ENCODE data around the gene C14orf119.

Gene C14orf119

GRCh38 chr14:23095196-23096108 lies at the start of gene C14orf119:
Gene C14orf119, plus strand, starts transcription at chr14:23095505. Its CDS starts 2,154 bp downstream, at chr14:23097659.
- peak; percentile 92 to 98 for DNase-seq (ENCODE audit: low read depth in 2 of 2, low spot score in 1 of 2)

- DNase-seq (ENCODE audit: low read depth in 2 of 2, low spot score in 1 of 2) = no peak
These were observed 48.2 kb upstream of the C14orf119 start for GRCh38 chr14:23047034-23047634.

- DNase-seq (ENCODE audit: low read depth in 2 of 2, low spot score in 1 of 2) = no peak
These were observed 47.3 kb upstream of the C14orf119 start for GRCh38 chr14:23047751-23048693.

- DNase-seq (ENCODE audit: low read depth in 2 of 2, low spot score in 1 of 2) = no peak
These were observed 46.3 kb upstream of the C14orf119 start for GRCh38 chr14:23049011-23049410.

- no peak for DNase-seq (ENCODE audit: low read depth in 2 of 2, low spot score in 1 of 2)
These were observed 43.9 kb upstream of the C14orf119 start for GRCh38 chr14:23051141-23052057.

- DNase-seq (ENCODE audit: low read depth in 2 of 2, low spot score in 1 of 2) = no peak
These were observed 43.1 kb upstream of the C14orf119 start for GRCh38 chr14:23052182-23052623.

- no peak for DNase-seq (ENCODE audit: low read depth in 2 of 2, low spot score in 1 of 2)
These were observed 42.6 kb upstream of the C14orf119 start for GRCh38 chr14:23052671-23053070.

- no peak for DNase-seq (ENCODE audit: low read depth in 2 of 2, low spot score in 1 of 2)
These were observed 41.9 kb upstream of the C14orf119 start for GRCh38 chr14:23053426-23053825.

GRCh38 chr14:23054000-23054811 lies 41.1 kb upstream of the C14orf119 start:
- no peak for DNase-seq (ENCODE audit: low read depth in 2 of 2, low spot score in 1 of 2)

GRCh38 chr14:23055147-23055550 lies 40.2 kb upstream of the C14orf119 start:
- DNase-seq (ENCODE audit: low read depth in 2 of 2, low spot score in 1 of 2) = no peak

- DNase-seq (ENCODE audit: low read depth in 2 of 2, low spot score in 1 of 2) = no peak
These were observed 39.6 kb upstream of the C14orf119 start for GRCh38 chr14:23055621-23056144.

GRCh38 chr14:23056145-23056955 lies 39.0 kb upstream of the C14orf119 start:
- DNase-seq (ENCODE audit: low read depth in 2 of 2, low spot score in 1 of 2) = peak in 1 of 2 donors; percentile 49

- DNase-seq (ENCODE audit: low read depth in 2 of 2, low spot score in 1 of 2) = peak in 1 of 2 donors; percentile 44
These were observed 38.1 kb upstream of the C14orf119 start, which contains the start of gene CDH24 for GRCh38 chr14:23056956-23057756. Gene CDH24, minus strand, starts transcription at chr14:23057520. Its CDS starts 1,787 bp downstream, at chr14:23055733.

- peak; percentile 75 to 80 for DNase-seq (ENCODE audit: low read depth in 2 of 2, low spot score in 1 of 2)
These were observed 37.3 kb upstream of the C14orf119 start for GRCh38 chr14:23057757-23058653.

GRCh38 chr14:23058654-23059504 lies 36.4 kb upstream of the C14orf119 start:
- DNase-seq (ENCODE audit: low read depth in 2 of 2, low spot score in 1 of 2) = no peak

Measured in stimulated activated CD8-positive, alpha-beta memory T cell treated with anti-CD3 and anti-CD28 coated beads, Interleukin-4, amount 100 ng/mL, for 1 hour (primary cell).